22Rv1 (cell line): Measurements from ENCODE around the gene PIGH.

Experiments
- ZFX ChIP-seq: fragments of 450-650 bp; IDR thresholded peaks from 2 replicates; pipeline ENCODE4 v1.6.1; 2017; ENCODE audit warnings: antibody characterized with exemption, borderline replicate concordance
- TF ChIP-seq, protein P1 (sequence below): fragments of 450-650 bp; IDR thresholded peaks from 2 replicates; pipeline ENCODE4 v1.5.1; 2017; ENCODE audit warnings: mild to moderate bottlenecking

DNA sequence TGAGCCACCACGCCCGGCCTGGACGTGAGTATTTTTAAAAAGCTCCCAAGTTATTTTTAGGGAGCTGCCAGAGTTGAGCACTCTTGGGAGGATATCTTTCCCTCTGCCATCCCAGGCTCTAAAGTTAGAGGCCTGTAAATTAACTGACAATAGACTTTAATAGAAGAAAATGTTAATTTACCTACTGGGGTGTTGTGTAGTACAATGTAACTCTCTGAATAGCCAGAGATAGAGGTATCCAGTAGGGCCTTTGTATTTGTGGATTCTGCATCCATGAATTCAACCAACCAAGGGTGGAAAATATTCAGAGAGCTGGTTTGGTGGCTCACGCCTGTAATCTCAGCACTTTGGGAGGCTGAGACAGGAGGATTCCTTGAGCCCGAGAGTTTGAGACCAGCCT is 7.6 kb upstream of the PIGH start:
- TF ChIP-seq, protein P1, sequence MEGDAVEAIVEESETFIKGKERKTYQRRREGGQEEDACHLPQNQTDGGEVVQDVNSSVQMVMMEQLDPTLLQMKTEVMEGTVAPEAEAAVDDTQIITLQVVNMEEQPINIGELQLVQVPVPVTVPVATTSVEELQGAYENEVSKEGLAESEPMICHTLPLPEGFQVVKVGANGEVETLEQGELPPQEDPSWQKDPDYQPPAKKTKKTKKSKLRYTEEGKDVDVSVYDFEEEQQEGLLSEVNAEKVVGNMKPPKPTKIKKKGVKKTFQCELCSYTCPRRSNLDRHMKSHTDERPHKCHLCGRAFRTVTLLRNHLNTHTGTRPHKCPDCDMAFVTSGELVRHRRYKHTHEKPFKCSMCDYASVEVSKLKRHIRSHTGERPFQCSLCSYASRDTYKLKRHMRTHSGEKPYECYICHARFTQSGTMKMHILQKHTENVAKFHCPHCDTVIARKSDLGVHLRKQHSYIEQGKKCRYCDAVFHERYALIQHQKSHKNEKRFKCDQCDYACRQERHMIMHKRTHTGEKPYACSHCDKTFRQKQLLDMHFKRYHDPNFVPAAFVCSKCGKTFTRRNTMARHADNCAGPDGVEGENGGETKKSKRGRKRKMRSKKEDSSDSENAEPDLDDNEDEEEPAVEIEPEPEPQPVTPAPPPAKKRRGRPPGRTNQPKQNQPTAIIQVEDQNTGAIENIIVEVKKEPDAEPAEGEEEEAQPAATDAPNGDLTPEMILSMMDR, result no peak
- no peak for TF ChIP-seq ZFX
